ENCODE results near the gene PPP2R2B.

PPP2R2B gene

GRCh38 chr5:146626936-146627335, 251.6 kb downstream of the PPP2R2B start:
- Histone ChIP-seq H3K4me3 (ENCODE audit: low read length) (no peak overlapping the region), H2AFZ (ENCODE audit: low read length) (no peak overlapping the region), H3K9ac (ENCODE audit: low read length) (no peak overlapping the region), H3K36me3 (replicated peaks; ENCODE audit: insufficient read depth, low read length) (no peaks in the 10 kb centered on the region), H3K9me2 (replicated peaks; ENCODE audit: insufficient read depth, low read length) (no peaks in the 10 kb centered on the region), H3K27ac (ENCODE audit: low read length) (no peak overlapping the region), H3K79me2 (ENCODE audit: low read length) (no peaks in the 10 kb centered on the region), H4K20me1 (ENCODE audit: insufficient read depth, low read length) (no peaks in the 10 kb centered on the region), H3K4me2 (ENCODE audit: low read depth, low read length) (no peak overlapping the region), H3K4me1 (ENCODE audit: low read length) (peaks cover 12% of the 10 kb centered on the region), H3K9me3 (replicated peaks; ENCODE audit: insufficient read depth, low read length) (no peaks in the 10 kb centered on the region), H3K27me3 (replicated peaks; ENCODE audit: insufficient read depth, low read length) (no peaks in the 10 kb centered on the region), H3F3A (ENCODE audit: insufficient read depth, low read length) (no peaks in the 10 kb centered on the region)
- TF ChIP-seq CTCF (IDR thresholded peaks at IDR 0.05; ENCODE audit: low read length): no peak
- no peak for TF ChIP-seq EZH2phosphoT487 (IDR thresholded peaks at IDR 0.05; ENCODE audit: low read length)
- TF ChIP-seq EZH2 (optimal IDR thresholded peaks at IDR 0.05; ENCODE audit: low read depth, low read length): no peak
- no peak for DNase-seq

GRCh38 chr5:146624179-146624578, 254.4 kb downstream of the PPP2R2B start:
- Histone ChIP-seq H3K4me2 (ENCODE audit: low read depth, low read length) (no peak overlapping the region), H3F3A (ENCODE audit: insufficient read depth, low read length) (no peaks in the 10 kb centered on the region), H3K9me3 (replicated peaks; ENCODE audit: insufficient read depth, low read length) (no peaks in the 10 kb centered on the region), H2AFZ (ENCODE audit: low read length) (no peak overlapping the region), H4K20me1 (ENCODE audit: insufficient read depth, low read length) (no peaks in the 10 kb centered on the region), H3K36me3 (replicated peaks; ENCODE audit: insufficient read depth, low read length) (no peaks in the 10 kb centered on the region), H3K9ac (ENCODE audit: low read length) (no peak overlapping the region), H3K9me2 (replicated peaks; ENCODE audit: insufficient read depth, low read length) (no peaks in the 10 kb centered on the region), H3K79me2 (ENCODE audit: low read length) (no peaks in the 10 kb centered on the region), H3K4me3 (ENCODE audit: low read length) (no peak overlapping the region), H3K27ac (ENCODE audit: low read length) (no peak overlapping the region), H3K4me1 (ENCODE audit: low read length) (peaks cover 12% of the 10 kb centered on the region), H3K27me3 (replicated peaks; ENCODE audit: insufficient read depth, low read length) (no peaks in the 10 kb centered on the region)
- DNase-seq: no peak
- TF ChIP-seq EZH2 (optimal IDR thresholded peaks at IDR 0.05; ENCODE audit: low read depth, low read length) (no peak), EZH2phosphoT487 (IDR thresholded peaks at IDR 0.05; ENCODE audit: low read length) (no peak), CTCF (IDR thresholded peaks at IDR 0.05; ENCODE audit: low read length) (no peak)

- Histone ChIP-seq H3K4me1 (ENCODE audit: low read length) (peaks cover 12% of the 10 kb centered on the region), H3F3A (ENCODE audit: insufficient read depth, low read length) (no peaks in the 10 kb centered on the region), H3K27ac (ENCODE audit: low read length) (no peak overlapping the region), H3K9ac (ENCODE audit: low read length) (no peak overlapping the region), H3K36me3 (replicated peaks; ENCODE audit: insufficient read depth, low read length) (no peaks in the 10 kb centered on the region), H4K20me1 (ENCODE audit: insufficient read depth, low read length) (no peaks in the 10 kb centered on the region), H3K27me3 (replicated peaks; ENCODE audit: insufficient read depth, low read length) (no peaks in the 10 kb centered on the region), H3K79me2 (ENCODE audit: low read length) (no peaks in the 10 kb centered on the region), H3K9me2 (replicated peaks; ENCODE audit: insufficient read depth, low read length) (no peaks in the 10 kb centered on the region), H3K4me3 (ENCODE audit: low read length) (no peak overlapping the region), H3K9me3 (replicated peaks; ENCODE audit: insufficient read depth, low read length) (no peaks in the 10 kb centered on the region), H2AFZ (ENCODE audit: low read length) (no peak overlapping the region), H3K4me2 (ENCODE audit: low read depth, low read length) (peak overlapping the region; percentile 47)
- DNase-seq: no peak
- no peak for TF ChIP-seq CTCF (IDR thresholded peaks at IDR 0.05; ENCODE audit: low read length)
- TF ChIP-seq EZH2 (optimal IDR thresholded peaks at IDR 0.05; ENCODE audit: low read depth, low read length): no peak
- TF ChIP-seq EZH2phosphoT487 (IDR thresholded peaks at IDR 0.05; ENCODE audit: low read length): no peak
Measured at GRCh38 chr5:146623666-146624065, 254.9 kb downstream of the PPP2R2B start.
